H1 (cell line): ENCODE measurements around the gene LRRN1. TPM values are rescaled to one million over a fixed set of nuclear protein-coding genes. Genes with fewer than 3 reads are reported as not detected.

Experiments used
- CTCF ChIA-PET: fragments of 300-600 bp; sonication (Branson Sonifier 250); formaldehyde crosslinking; loops from one replicate; lab custom pipeline; 2021; ENCODE audit not compliant: partially characterized antibody; lab: Charles Lee
- POLR2A ChIA-PET: fragments of 300-600 bp; sonication (Branson Sonifier 250); formaldehyde crosslinking; loops from one replicate; lab custom pipeline; 2021; ENCODE audit warnings: inconsistent platforms; ENCODE audit not compliant: partially characterized antibody; lab: Charles Lee
- DNase-seq, 2 experiments: peaks; one replicate each; pipeline versions ENCODE4 v3.0.0 to v3.0.0-alpha.2; 2010 to 2022; ENCODE audit warnings: low spot score in 2 of 2, low read depth in 1 of 2, mixed read lengths in 1 of 2
- FAIRE-seq: peaks from 2 replicates; lab custom pipeline; 2011; peaks lifted over from hg19 to GRCh38; lab: Jason Lieb, UNC
- H2AFZ ChIP-seq: 2 replicates; pipeline ENCODE4 v1.8.1; 2012; ENCODE audit warnings: low read length, inconsistent platforms
- H2AK5ac ChIP-seq: 2 replicates; pipeline ENCODE4 v1.6.1; 2013; ENCODE audit warnings: low read depth, low read length
- H2BK120ac ChIP-seq: replicated peaks from 2 replicates; pipeline ENCODE3; 2013; ENCODE audit warnings: low read depth, low read length, inconsistent platforms
- H2BK12ac ChIP-seq: 2 replicates; pipeline ENCODE4 v1.6.1; 2013; ENCODE audit warnings: low read depth, low read length
- H2BK15ac ChIP-seq: 2 replicates; pipeline ENCODE4 v1.6.1; 2013; ENCODE audit warnings: low read length
- H2BK20ac ChIP-seq: 2 replicates; pipeline ENCODE4 v1.6.1; 2013; ENCODE audit warnings: low read length
- H2BK5ac ChIP-seq: 2 replicates; pipeline ENCODE4 v1.6.1; 2013; ENCODE audit warnings: low read depth, low read length
- H3K14ac ChIP-seq: 2 replicates; pipeline ENCODE4 v1.6.1; 2013; ENCODE audit warnings: inconsistent platforms; ENCODE audit not compliant: insufficient read length
- H3K18ac ChIP-seq: 2 replicates; pipeline ENCODE4 v1.6.1; 2013; ENCODE audit warnings: low read length; ENCODE audit errors: extremely low read depth
- H3K23ac ChIP-seq: 2 replicates; pipeline ENCODE4 v1.6.1; 2013; ENCODE audit warnings: inconsistent platforms; ENCODE audit not compliant: insufficient read length
- H3K23me2 ChIP-seq: 2 replicates; pipeline ENCODE4 v1.6.1; 2013; ENCODE audit warnings: low read depth, low read length
- H3K27ac ChIP-seq: 2 replicates; pipeline ENCODE4 v1.6.1; 2011; ENCODE audit warnings: low read depth, low read length, inconsistent platforms
- H3K27me3 ChIP-seq, 4 experiments: replicated peaks in 1 of 4; 1 replicate in 1 of 4; 2 replicates in 3 of 4; pipeline versions ENCODE4 v1.6.1 to v1.8.1; 2011 to 2013; ENCODE audit warnings: low read length in 3 of 4, mild to moderate bottlenecking in 3 of 4, inconsistent platforms in 2 of 4, mixed read lengths in 2 of 4, moderate library complexity in 1 of 4; ENCODE audit not compliant: control insufficient read depth in 3 of 4, insufficient read depth in 3 of 4; ENCODE audit errors: extremely low read depth in 1 of 4
- H3K36me3 ChIP-seq, 4 experiments: 2 replicates each; pipeline versions ENCODE4 v1.6.1 to v1.8.1; 2011 to 2013; ENCODE audit warnings: mild to moderate bottlenecking in 4 of 4, low read length in 3 of 4, moderate library complexity in 2 of 4, control low read depth in 1 of 4, inconsistent platforms in 1 of 4; ENCODE audit not compliant: insufficient read depth in 4 of 4, control insufficient read depth in 2 of 4
- H3K4ac ChIP-seq: replicated peaks from 2 replicates; pipeline ENCODE3; 2013; ENCODE audit warnings: low read length, low read depth, mixed read lengths, inconsistent platforms; ENCODE audit not compliant: insufficient read length
- H3K4me1 ChIP-seq, 4 experiments: replicated peaks in 1 of 4; 1 replicate in 1 of 4; 2 replicates in 3 of 4; pipeline versions ENCODE4 v1.6.1 to v1.8.1; 2011 to 2013; ENCODE audit warnings: low read length in 3 of 4, inconsistent platforms in 2 of 4, mixed read lengths in 1 of 4; ENCODE audit not compliant: insufficient read depth in 4 of 4, control insufficient read depth in 3 of 4
- H3K4me2 ChIP-seq, 2 experiments: 2 replicates each; pipeline versions ENCODE4 v1.6.1 to v1.8.1; 2011 to 2013; ENCODE audit warnings: low read depth in 2 of 2, low read length in 2 of 2, control low read depth in 1 of 2, inconsistent platforms in 1 of 2, mild to moderate bottlenecking in 1 of 2; ENCODE audit not compliant: insufficient read depth in 1 of 2
- H3K4me3 ChIP-seq, 4 experiments: fragments of 200-600, 300-600 bp in 1 of 4; sonication (generic), shearing (Covaris generic), sonication (Bioruptor Twin) in 1 of 4; 2 replicates each; pipeline versions ENCODE4 v1.5.1 to v1.8.1; 2011 to 2016; ENCODE audit warnings: low read length in 4 of 4, low read depth in 3 of 4, control low read depth in 2 of 4, inconsistent platforms in 2 of 4, mild to moderate bottlenecking in 2 of 4, mixed read lengths in 1 of 4, moderate library complexity in 1 of 4; ENCODE audit not compliant: insufficient read depth in 2 of 4; ENCODE audit errors: extremely low read depth in 1 of 4
- H3K56ac ChIP-seq: replicated peaks from 2 replicates; pipeline ENCODE3; 2013; ENCODE audit warnings: low read depth, mild to moderate bottlenecking, mixed read lengths, low read length, inconsistent platforms; ENCODE audit not compliant: insufficient read length
- H3K79me1 ChIP-seq: 2 replicates; pipeline ENCODE4 v1.6.1; 2013; ENCODE audit warnings: low read depth, low read length, control low read depth
- H3K79me2 ChIP-seq, 2 experiments: 2 replicates each; pipeline versions ENCODE4 v1.6.1 to v1.8.1; 2012 to 2013; ENCODE audit warnings: low read length in 2 of 2, mild to moderate bottlenecking in 2 of 2, inconsistent platforms in 1 of 2; ENCODE audit not compliant: insufficient read depth in 2 of 2, control insufficient read depth in 1 of 2
- H3K9ac ChIP-seq, 4 experiments: replicated peaks in 1 of 4; 1 replicate in 1 of 4; 2 replicates in 3 of 4; pipeline versions ENCODE4 v1.6.1 to v1.8.1; 2011 to 2013; ENCODE audit warnings: low read depth in 3 of 4, low read length in 3 of 4, control low read depth in 2 of 4, mild to moderate bottlenecking in 2 of 4, moderate library complexity in 2 of 4, inconsistent platforms in 1 of 4; ENCODE audit errors: extremely low read depth in 1 of 4
- H3K9me3 ChIP-seq, 2 experiments: 2 replicates each; pipeline versions ENCODE4 v1.6.1 to v1.8.1; 2012 to 2013; ENCODE audit warnings: mild to moderate bottlenecking in 2 of 2, moderate library complexity in 2 of 2, control low read depth in 1 of 2, inconsistent platforms in 1 of 2, low read depth in 1 of 2, low read length in 1 of 2, mixed read lengths in 1 of 2; ENCODE audit not compliant: insufficient read depth in 2 of 2
- H4K20me1 ChIP-seq, 2 experiments: replicated peaks in 1 of 2; 2 replicates each; pipeline versions ENCODE3 to v1.8.1; 2011 to 2013; ENCODE audit warnings: inconsistent platforms in 2 of 2, low read length in 2 of 2, mild to moderate bottlenecking in 1 of 2; ENCODE audit not compliant: insufficient read depth in 2 of 2, control insufficient read depth in 1 of 2
- H4K5ac ChIP-seq: 2 replicates; pipeline ENCODE4 v1.6.1; 2013; ENCODE audit warnings: low read length, low read depth, mixed read lengths, inconsistent platforms; ENCODE audit not compliant: insufficient read length
- H4K8ac ChIP-seq: 2 replicates; pipeline ENCODE4 v1.8.0; 2013; ENCODE audit warnings: mild to moderate bottlenecking, moderate library complexity, low read length, inconsistent platforms; ENCODE audit not compliant: insufficient read depth; ENCODE audit errors: extremely low read depth
- H4K91ac ChIP-seq: replicated peaks from 2 replicates; pipeline ENCODE3; 2013; ENCODE audit warnings: low read length, mixed read lengths, inconsistent platforms; ENCODE audit not compliant: insufficient read length
- POLR2A ChIP-seq, 2 experiments: IDR thresholded peaks; 1 replicate in 1 of 2; 2 replicates in 1 of 2; pipeline ENCODE4 v1.6.1; 2011; ENCODE audit warnings: low read depth in 2 of 2, low read length in 2 of 2, mild to moderate bottlenecking in 2 of 2; ENCODE audit errors: control extremely low read depth in 1 of 2
- SP2 ChIP-seq: IDR thresholded peaks from 2 replicates; pipeline ENCODE4 v1.6.1; 2012; ENCODE audit warnings: mild to moderate bottlenecking, low read length, inconsistent platforms
- WGBS, 2 experiments: shearing (Covaris generic) in 1 of 2; methylation state at CpG; one replicate each; pipeline versions ENCODE4 v1.1.6 to v1.1.7; 2013 to 2015; ENCODE audit warnings: low lambda C conversion rate in 2 of 2, mixed read lengths in 2 of 2, inconsistent platforms in 1 of 2, low coverage in 1 of 2, missing lambda C conversion rate in 1 of 2; ENCODE audit not compliant: insufficient replicate concordance in 2 of 2, insufficient coverage in 1 of 2, insufficient read length in 1 of 2; ENCODE audit errors: extremely low coverage in 1 of 2, missing lambda C conversion rate in 1 of 2; 5-methylcytosine and 5-hydroxymethylcytosine counted together
- polyA plus RNA-seq, 7 experiments: library from polyadenylated mRNA; depleted of rRNA in 3 of 7; stranded (reverse) in 5 of 7; unstranded in 2 of 7; fragments of >200 nt in 5 of 7; fragments of 200-250 nt in 2 of 7; gene quantifications; 1 replicate in 5 of 7; 2 replicates in 1 of 7; 4 replicates in 1 of 7; pipeline versions ENCODE4 v1.2.1 to v1.2.3, GENCODE V29; 2011 to 2013; ENCODE audit warnings: missing spikeins in 2 of 7, mixed read lengths in 2 of 7
- total RNA-seq: library from RNA; stranded (reverse); fragmentation: NEBNext Ultra II Directional; extraction: Animal tissue kit (Norgen Biotek cat#: 25700); gene quantifications from 2 replicates; pipeline ENCODE4 v1.2.1, GENCODE V29; 2021

Gene LRRN1
- total and polyA plus RNA-seq, 2 of the 8 experiments (the other 6 are each of a cell fraction or from before 2014, with no cell fraction given), result 159 to 199 TPM

GRCh38 chr3:3825035-3825434, 25.8 kb downstream of the LRRN1 start:
- WGBS, 2 experiments, result 94% methylated on average over 3 of the region's 3 CpGs; no CpG with 5 or more reads in 1 of the 2 experiments
- H4K8ac ChIP-seq, result no peak overlapping the region
- H3K4me1 ChIP-seq, result no peaks in the 10 kb centered on the region; a peak in 1 of 7 replicates
- no peak overlapping the region for H4K5ac ChIP-seq
- no peak overlapping the region for H2AFZ ChIP-seq
- TF ChIP-seq SP2 (no peak), POLR2A (IDR thresholded peaks at IDR 0.05; ENCODE audit: control extremely low read depth in 1 of 2, low read depth in 2 of 2, low read length in 2 of 2) (peak in 1 of 2 experiments; percentile 12; a peak in 1 of 3 replicates)
- ChIA-PET CTCF (interaction anchor here (2.4 kb wide), 1 partner anchor 625 kb away, joined by 8 read pairs; no protein-coding TSS in a partner anchor), POLR2A (interaction anchor here (1.3 to 2.9 kb wide), 5 partner anchors 9 to 26 kb away, joined by 3 to 18 read pairs (median 6); partner anchors contain the start of gene LRRN1)
- H3K4me3 ChIP-seq, result no peak overlapping the region
- no peak for DNase-seq
- H2BK120ac ChIP-seq, result no peak overlapping the region
- H3K9ac ChIP-seq, result no peak overlapping the region
- FAIRE-seq, result no peak
- H2AK5ac ChIP-seq, result no peak overlapping the region
- peaks cover 2% of the 10 kb centered on the region; the same call in 1 of the 2 replicates for H3K79me1 ChIP-seq
- H3K79me2 ChIP-seq, result peaks cover 0 to 98% of the 10 kb centered on the region in 2 experiments; a peak in 3 of 4 replicates
- peaks cover 3 to 94% (median 53%) of the 10 kb centered on the region in 4 experiments for H3K36me3 ChIP-seq
- H3K23me2 ChIP-seq, result peaks cover 1% of the 10 kb centered on the region; the same call in 1 of the 2 replicates
- no peak overlapping the region for H3K4ac ChIP-seq
- H3K9me3 ChIP-seq, result no peaks in the 10 kb centered on the region
- no peak overlapping the region for H3K56ac ChIP-seq
- H3K4me2 ChIP-seq, result no peak overlapping the region
- H2BK5ac ChIP-seq, result no peak overlapping the region
- H4K91ac ChIP-seq, result no peak overlapping the region
- H3K27me3 ChIP-seq, result no peaks in the 10 kb centered on the region
- H4K20me1 ChIP-seq, result peaks cover 8 to 20% of the 10 kb centered on the region in 2 experiments
- H3K18ac ChIP-seq, result no peak overlapping the region
- no peak overlapping the region for H3K27ac ChIP-seq
- H2BK12ac ChIP-seq, result no peak overlapping the region
- H3K23ac ChIP-seq, result no peak overlapping the region
- no peak overlapping the region for H3K14ac ChIP-seq
- H2BK15ac ChIP-seq, result no peak overlapping the region
- H2BK20ac ChIP-seq, result no peak overlapping the region
